CD4-positive, CD25-positive, alpha-beta regulatory T cell (primary cell): ENCODE results near the gene CBFA2T3. TPM values are rescaled to one million over a fixed set of nuclear protein-coding genes. Genes with fewer than 3 reads are reported as not detected.

Experiments used
- ATAC-seq, 2 donors: fragments of 150-1000 bp; cut with Tn5 transposase; one replicate each; pipeline ENCODE4 v1.10.0; 2021; ENCODE audit warnings: low read depth in 2 of 2, moderate number of reproducible peaks in 2 of 2, moderate library complexity in 1 of 2
- DNase-seq, 3 donors: peaks; one replicate each; pipeline versions ENCODE4 v3.0.0 to v3.0.0-alpha.2; 2012 to 2022; ENCODE audit warnings: mixed read lengths in 1 of 3
- H3K27ac ChIP-seq: one replicate; pipeline ENCODE4 v1.7.0; 2013; ENCODE audit warnings: mild to moderate bottlenecking, low read length; ENCODE audit not compliant: insufficient read depth, poor library complexity, severe bottlenecking
- H3K27me3 ChIP-seq: one replicate; pipeline ENCODE4 v1.7.0; 2013; ENCODE audit warnings: low read length; ENCODE audit not compliant: control insufficient read depth, insufficient read depth
- H3K36me3 ChIP-seq: one replicate; pipeline ENCODE4 v1.7.0; 2013; ENCODE audit warnings: mild to moderate bottlenecking, low read length, moderate library complexity; ENCODE audit not compliant: control insufficient read depth, insufficient read depth
- H3K4me1 ChIP-seq: 2 replicates; pipeline ENCODE4 v1.7.0; 2013; ENCODE audit warnings: mild to moderate bottlenecking, low read length; ENCODE audit not compliant: insufficient read depth, control insufficient read depth, poor library complexity, severe bottlenecking
- H3K4me3 ChIP-seq: one replicate; pipeline ENCODE4 v1.7.0; 2013; ENCODE audit warnings: low read depth, mild to moderate bottlenecking, low read length, moderate library complexity
- H3K9me3 ChIP-seq, 2 experiments: 1 replicate in 1 of 2; 2 replicates in 1 of 2; pipeline ENCODE4 v1.7.0; 2013; ENCODE audit warnings: low read length in 2 of 2, mild to moderate bottlenecking in 1 of 2, moderate library complexity in 1 of 2; ENCODE audit not compliant: control insufficient read depth in 2 of 2
- H3K27ac Mint-ChIP-seq, 3 donors: one replicate each; pipeline ENCODE4 v1.8.0; 2020 to 2022; ENCODE audit warnings: mild to moderate bottlenecking in 3 of 3, mixed read lengths in 3 of 3, moderate library complexity in 2 of 3
- H3K27me3 Mint-ChIP-seq: one replicate; pipeline ENCODE4 v1.8.0; 2022; ENCODE audit warnings: mild to moderate bottlenecking, mixed read lengths
- H3K36me3 Mint-ChIP-seq: one replicate; pipeline ENCODE4 v1.8.0; 2020; ENCODE audit warnings: mixed read lengths
- H3K4me1 Mint-ChIP-seq, 4 donors: one replicate each; pipeline ENCODE4 v1.8.0; 2020 to 2022; ENCODE audit warnings: mixed read lengths in 4 of 4, mild to moderate bottlenecking in 1 of 4
- H3K4me3 Mint-ChIP-seq, 4 donors: one replicate each; pipeline ENCODE4 v1.8.0; 2020 to 2022; ENCODE audit warnings: mild to moderate bottlenecking in 4 of 4, mixed read lengths in 4 of 4, moderate library complexity in 3 of 4
- H3K9me3 Mint-ChIP-seq, 7 donors: one replicate each; pipeline ENCODE4 v1.8.0; 2020 to 2022; ENCODE audit warnings: mixed read lengths in 7 of 7, mild to moderate bottlenecking in 3 of 7, moderate library complexity in 2 of 7
- polyA plus RNA-seq, 4 donors: library from polyadenylated mRNA; unstranded; fragments of 300-500 nt; fragmentation: Illumina TruSeq; gene quantifications; one replicate each; pipeline ENCODE4 v1.2.3, GENCODE V29; 2021
- total RNA-seq: library from RNA; stranded (reverse); gene quantifications from one replicate; pipeline ENCODE4 v1.2.3, GENCODE V29; 2022

The CBFA2T3 gene
- 1.3 TPM for total RNA-seq
- polyA plus RNA-seq, result under 1 TPM in 1 of 4 donors, not detected in 3; 0.25 TPM

- H3K36me3 ChIP-seq, result no peaks in the 10 kb centered on the region
- no peaks in the 10 kb centered on the region for H3K27me3 ChIP-seq
- H3K9me3 ChIP-seq, result no peaks in the 10 kb centered on the region
- no peak within 1 kb of the TSS for H3K4me3 ChIP-seq
- H3K36me3 Mint-ChIP-seq, result no peaks in the 10 kb centered on the region
- H3K27me3 Mint-ChIP-seq, result peaks cover 38% of the 10 kb centered on the region
- H3K9me3 Mint-ChIP-seq, result peaks cover 0 to 1% (median 0%) of the 10 kb centered on the region in 7 donors
- H3K4me3 Mint-ChIP-seq, result no peak within 1 kb of the TSS
- H3K4me1 Mint-ChIP-seq, result no peaks in the 10 kb centered on the region
- no peak within 1 kb of the TSS for H3K27ac ChIP-seq
- no peak within 1 kb of the TSS for H3K27ac Mint-ChIP-seq
- DNase-seq (no peak), ATAC-seq (no peak)
- no peaks in the 10 kb centered on the region for H3K4me1 ChIP-seq
Measured at GRCh38 chr16:88977018-88977811, at the start of gene CBFA2T3. Gene CBFA2T3, minus strand, starts transcription at chr16:88977207. Its CDS starts 400 bp downstream, at chr16:88976807.

DNA sequence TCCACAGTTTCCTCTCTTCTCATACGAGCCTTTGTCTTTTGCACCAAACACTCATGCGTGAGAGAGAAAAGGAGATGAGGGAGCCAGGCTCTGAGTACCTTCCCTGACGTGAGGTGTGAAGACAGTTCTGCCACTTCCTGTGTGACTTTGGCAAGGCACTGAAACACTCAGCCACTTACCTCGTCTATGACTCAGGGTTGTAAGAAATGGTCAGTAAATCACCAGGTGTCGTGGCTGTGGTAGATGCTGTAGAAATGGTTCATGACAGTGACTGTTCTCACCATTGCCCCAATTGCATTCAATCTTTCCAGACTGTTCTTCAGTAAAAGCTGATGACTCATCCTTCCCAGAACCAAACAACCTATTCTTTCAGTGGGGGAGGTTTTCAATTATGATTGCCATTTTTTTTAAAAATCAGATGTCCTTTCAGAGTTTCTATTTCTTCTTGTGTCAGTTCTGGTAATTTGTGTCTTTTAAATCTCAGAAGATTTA is 49.2 kb upstream of the CBFA2T3 start:
- no peak overlapping the region for H3K27ac Mint-ChIP-seq
- H3K4me1 ChIP-seq, result no peaks in the 10 kb centered on the region
- peaks cover 2 to 18% (median 5%) of the 10 kb centered on the region in 7 donors for H3K9me3 Mint-ChIP-seq
- H3K27ac ChIP-seq, result no peak overlapping the region
- peaks cover 11% of the 10 kb centered on the region for H3K27me3 Mint-ChIP-seq
- H3K9me3 ChIP-seq, result peaks cover 7 to 11% of the 10 kb centered on the region in 2 experiments
- DNase-seq (peak in 1 of 3 donors; percentile 77), ATAC-seq (peak; percentile 79 to 89)
- peaks cover 7% of the 10 kb centered on the region for H3K36me3 Mint-ChIP-seq
- H3K4me1 Mint-ChIP-seq, result peaks cover 2 to 14% (median 10%) of the 10 kb centered on the region in 4 donors
- H3K27me3 ChIP-seq, result peaks cover 6% of the 10 kb centered on the region
- no peaks in the 10 kb centered on the region for H3K36me3 ChIP-seq
- H3K4me3 ChIP-seq, result no peak overlapping the region
- no peak overlapping the region for H3K4me3 Mint-ChIP-seq

DNA sequence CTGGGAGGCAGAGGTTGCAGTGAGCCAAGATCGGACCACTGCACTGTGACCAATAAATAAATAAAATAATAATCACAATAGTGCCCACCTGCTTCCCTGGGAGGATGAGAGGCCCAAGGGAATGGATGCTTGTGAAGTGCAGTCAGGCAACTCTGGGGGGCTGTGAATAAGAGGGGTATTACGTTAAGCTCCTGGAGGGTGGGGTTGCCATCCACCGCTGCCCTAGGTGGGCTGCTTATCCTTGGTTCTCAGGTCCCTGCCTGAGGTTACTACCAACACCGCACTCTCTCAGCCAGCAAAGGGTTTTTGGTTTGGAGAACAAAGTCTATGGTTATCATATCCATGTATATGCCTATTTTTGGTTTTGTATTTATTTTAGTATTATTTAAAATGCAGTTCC is 48.6 kb upstream of the CBFA2T3 start:
- DNase-seq (no peak), ATAC-seq (no peak)
- Mint-ChIP-seq H3K9me3 (peaks cover 2 to 15% (median 5%) of the 10 kb centered on the region in 7 donors), H3K4me1 (peaks cover 0 to 10% (median 9%) of the 10 kb centered on the region in 4 donors), H3K36me3 (peaks cover 7% of the 10 kb centered on the region), H3K4me3 (no peak overlapping the region), H3K27ac (no peak overlapping the region), H3K27me3 (peaks cover 8% of the 10 kb centered on the region)
- Histone ChIP-seq H3K27ac (no peak overlapping the region), H3K4me3 (no peak overlapping the region), H3K9me3 (peaks cover 7 to 11% of the 10 kb centered on the region in 2 experiments), H3K36me3 (no peaks in the 10 kb centered on the region), H3K27me3 (peaks cover 6% of the 10 kb centered on the region), H3K4me1 (no peaks in the 10 kb centered on the region)

DNA sequence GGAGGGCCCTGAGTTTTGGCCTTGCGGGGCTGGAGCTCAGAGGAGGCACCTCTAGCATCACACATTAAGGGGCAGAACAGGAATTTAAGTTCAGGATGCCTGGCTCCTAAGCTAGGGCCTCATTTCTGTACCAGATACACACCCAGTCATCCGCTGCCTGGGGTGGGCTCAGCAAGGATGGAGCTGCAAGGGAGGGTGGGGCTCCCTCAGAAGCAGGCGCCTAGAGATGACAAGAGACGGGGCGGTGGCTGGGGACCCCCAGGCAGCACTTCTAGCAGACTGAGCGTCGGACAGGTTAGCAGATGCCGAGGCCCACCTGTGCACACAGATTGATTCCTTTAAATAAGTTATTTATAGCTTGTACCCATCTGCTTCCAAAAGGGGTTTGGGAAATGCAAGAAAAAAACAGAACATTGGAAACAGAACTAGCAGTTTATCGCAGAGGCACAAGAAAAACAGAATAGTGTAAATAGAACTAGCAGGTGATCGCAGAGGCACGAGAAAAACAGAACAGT is 47.6 kb upstream of the CBFA2T3 start:
- no peaks in the 10 kb centered on the region for H3K36me3 ChIP-seq
- H3K4me1 Mint-ChIP-seq, result peaks cover 0 to 10% (median 9%) of the 10 kb centered on the region in 4 donors
- no peaks in the 10 kb centered on the region for H3K4me1 ChIP-seq
- H3K27me3 Mint-ChIP-seq, result peaks cover 8% of the 10 kb centered on the region
- no peak overlapping the region for H3K27ac ChIP-seq
- H3K9me3 ChIP-seq, result peaks cover 7 to 11% of the 10 kb centered on the region in 2 experiments
- no peak for ATAC-seq
- no peak overlapping the region for H3K4me3 ChIP-seq
- H3K27me3 ChIP-seq, result peaks cover 6% of the 10 kb centered on the region
- H3K27ac Mint-ChIP-seq, result no peak overlapping the region
- peaks cover 7% of the 10 kb centered on the region for H3K36me3 Mint-ChIP-seq
- peaks cover 2 to 15% (median 5%) of the 10 kb centered on the region in 7 donors for H3K9me3 Mint-ChIP-seq
- H3K4me3 Mint-ChIP-seq, result no peak overlapping the region
- DNase-seq, result no peak

GRCh38 chr16:89023621-89024511 is 46.9 kb upstream of the CBFA2T3 start:
- no peak for DNase-seq
- peaks cover 7% of the 10 kb centered on the region for H3K36me3 Mint-ChIP-seq

DNA sequence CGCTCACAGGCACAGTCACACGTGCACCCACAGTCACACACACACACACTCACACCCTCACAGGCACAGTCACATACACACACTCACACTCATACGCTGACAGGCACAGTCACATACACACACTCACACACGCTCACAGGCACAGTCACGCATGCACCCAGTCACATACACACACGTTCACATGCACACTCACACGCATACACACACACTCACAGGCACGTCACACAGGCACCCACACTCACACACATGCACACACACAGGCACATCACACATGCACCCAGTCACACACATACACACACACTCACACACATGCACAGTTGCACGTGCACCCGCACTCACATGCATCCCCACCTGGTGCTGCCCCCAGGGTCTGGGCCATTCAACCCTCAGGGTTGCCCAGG is 46.1 kb upstream of the CBFA2T3 start:
- Mint-ChIP-seq H3K9me3 (peaks cover 2 to 15% (median 5%) of the 10 kb centered on the region in 7 donors), H3K27me3 (peaks cover 11% of the 10 kb centered on the region), H3K27ac (peak overlapping the region in 1 of 3 donors; percentile 50), H3K4me1 (peaks cover 0 to 10% (median 9%) of the 10 kb centered on the region in 4 donors), H3K4me3 (no peak overlapping the region), H3K36me3 (peaks cover 7% of the 10 kb centered on the region)
- H3K36me3 ChIP-seq, result no peaks in the 10 kb centered on the region
- H3K27ac ChIP-seq, result no peak overlapping the region
- ATAC-seq, result no peak
- H3K4me1 ChIP-seq, result no peaks in the 10 kb centered on the region
- peaks cover 7 to 11% of the 10 kb centered on the region in 2 experiments for H3K9me3 ChIP-seq
- H3K27me3 ChIP-seq, result peaks cover 5% of the 10 kb centered on the region
- H3K4me3 ChIP-seq, result no peak overlapping the region
- DNase-seq, result no peak

More at GRCh38 chr16:89023621-89024511, 46.9 kb upstream of the CBFA2T3 start:
- H3K27ac ChIP-seq, result no peak overlapping the region
- peaks cover 6% of the 10 kb centered on the region for H3K27me3 ChIP-seq
- H3K4me1 ChIP-seq, result no peaks in the 10 kb centered on the region
- no peak for ATAC-seq
- H3K9me3 Mint-ChIP-seq, result peaks cover 2 to 15% (median 5%) of the 10 kb centered on the region in 7 donors
- peaks cover 8% of the 10 kb centered on the region for H3K27me3 Mint-ChIP-seq
- no peak overlapping the region for H3K4me3 Mint-ChIP-seq
- H3K36me3 ChIP-seq, result no peaks in the 10 kb centered on the region
- H3K9me3 ChIP-seq, result peaks cover 7 to 11% of the 10 kb centered on the region in 2 experiments
- H3K27ac Mint-ChIP-seq, result no peak overlapping the region
- H3K4me3 ChIP-seq, result no peak overlapping the region
- H3K4me1 Mint-ChIP-seq, result peaks cover 0 to 10% (median 9%) of the 10 kb centered on the region in 4 donors
